ENCODE results near the gene STX7.

The STX7 gene

GRCh38 chr6:132506869-132507808, 5.8 kb downstream of the STX7 start:
- no peak for DNase-seq

DNA sequence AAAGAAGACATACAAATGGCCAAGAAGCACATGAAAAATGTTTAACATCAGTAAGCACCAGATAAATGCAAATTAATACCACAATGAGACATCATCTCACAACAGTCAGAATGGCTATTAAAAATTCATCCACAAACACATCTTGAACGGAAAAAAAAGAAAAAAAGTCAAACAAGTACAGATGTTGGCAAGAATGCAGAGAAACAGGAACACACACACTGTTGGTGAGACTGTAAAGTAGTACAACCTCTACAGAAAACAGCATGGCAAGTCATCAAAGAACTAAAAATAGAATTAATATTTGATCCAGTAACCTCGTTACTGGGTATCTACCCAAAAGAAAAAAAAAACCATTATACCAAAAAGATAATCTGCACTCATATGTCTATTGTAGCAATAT, 6.5 kb downstream of the STX7 start:
- DNase-seq, result no peak

GRCh38 chr6:132505158-132505557, 7.8 kb downstream of the STX7 start:
- DNase-seq, result no peak

- no peak for DNase-seq
These were observed 8.2 kb downstream of the STX7 start for GRCh38 chr6:132504757-132505156.

DNA sequence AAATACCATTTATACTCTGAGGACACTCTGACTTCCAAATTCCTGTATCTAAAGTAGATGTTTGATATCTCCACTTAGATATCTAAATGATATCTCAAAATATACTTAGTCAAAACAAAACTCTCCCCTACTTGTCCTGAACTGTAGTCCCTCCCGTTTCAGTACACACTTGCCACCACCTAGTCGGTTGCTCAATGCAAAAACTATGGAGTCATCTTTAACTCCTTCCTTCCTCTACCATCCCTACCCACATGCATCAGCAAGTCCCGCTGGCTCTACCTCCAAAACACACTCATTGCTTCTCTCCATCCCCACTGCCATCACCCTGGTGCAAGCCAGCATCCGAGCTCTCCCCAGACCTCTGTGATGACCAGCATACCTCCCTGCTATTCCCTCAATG, 13.2 kb downstream of the STX7 start:
- peak in 3 of 4 experiments; percentile 41 to 57 (median 55) for DNase-seq

DNA sequence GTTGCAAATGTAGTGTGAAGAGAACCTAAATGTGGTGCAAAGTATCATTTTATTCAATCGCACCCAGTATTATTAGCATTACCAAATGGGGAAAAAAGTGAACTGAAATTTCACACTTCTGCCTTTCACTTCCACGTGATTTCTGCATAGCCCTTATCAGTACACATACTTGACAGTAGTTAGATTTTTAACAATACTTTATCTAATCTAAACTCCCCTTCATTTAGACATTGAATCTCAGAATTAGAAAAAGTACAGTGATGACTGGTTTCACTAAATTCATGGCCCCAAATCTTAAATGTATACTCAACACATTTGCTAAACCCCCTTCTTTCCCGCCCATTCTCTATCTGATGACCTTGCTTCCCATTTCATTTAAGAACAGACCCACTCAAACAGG, 14.3 kb downstream of the STX7 start:
- peak in 2 of 4 experiments; percentile 31 to 56 for DNase-seq

GRCh38 chr6:132496519-132497180, 16.3 kb downstream of the STX7 start:
- DNase-seq, result peak in 1 of 4 experiments; percentile 32

GRCh38 chr6:132495604-132496079, 17.3 kb downstream of the STX7 start:
- no peak for DNase-seq

- no peak for DNase-seq
These were observed 18.0 kb downstream of the STX7 start for GRCh38 chr6:132494954-132495353.

- DNase-seq, result no peak
These were observed 21.0 kb downstream of the STX7 start for GRCh38 chr6:132491881-132492280.

- DNase-seq, result peak; percentile 79 to 90 (median 83)
These were observed 21.6 kb downstream of the STX7 start for GRCh38 chr6:132491303-132491702.

DNA sequence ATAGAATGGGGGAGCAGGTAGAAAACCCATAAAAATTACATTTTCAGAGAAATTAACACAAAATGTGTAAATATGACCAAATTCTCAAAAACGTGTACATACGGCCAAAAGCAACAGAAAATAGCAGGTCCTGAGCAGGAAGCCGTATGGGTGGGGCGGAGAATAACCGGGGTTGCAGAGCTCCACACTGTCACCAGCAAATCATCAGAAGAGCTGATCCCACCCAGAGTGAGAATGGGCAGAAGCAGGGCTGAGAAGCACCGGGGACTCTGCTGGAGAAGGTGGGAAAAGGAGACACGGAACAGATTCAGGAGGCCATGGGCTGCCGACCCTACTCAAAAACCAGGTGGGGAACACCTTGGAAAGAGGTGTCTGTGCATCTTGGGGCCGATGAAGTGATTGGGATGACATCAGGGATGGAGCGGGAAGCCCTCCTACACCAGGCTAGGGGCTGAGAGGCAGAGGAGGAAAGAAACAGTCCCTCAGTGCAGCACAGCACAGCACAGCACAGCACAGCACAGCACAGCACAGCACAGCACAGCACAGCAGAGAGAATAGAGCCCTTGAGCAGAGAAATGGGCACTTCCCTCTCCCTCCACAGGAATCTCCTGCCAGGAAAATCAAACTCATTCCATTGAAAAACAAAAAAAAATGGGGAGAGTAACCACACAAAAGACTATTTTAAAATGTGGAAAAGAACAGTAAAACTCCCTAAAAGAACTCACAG, 22.3 kb downstream of the STX7 start:
- DNase-seq, result peak in 1 of 4 experiments; percentile 9

DNA sequence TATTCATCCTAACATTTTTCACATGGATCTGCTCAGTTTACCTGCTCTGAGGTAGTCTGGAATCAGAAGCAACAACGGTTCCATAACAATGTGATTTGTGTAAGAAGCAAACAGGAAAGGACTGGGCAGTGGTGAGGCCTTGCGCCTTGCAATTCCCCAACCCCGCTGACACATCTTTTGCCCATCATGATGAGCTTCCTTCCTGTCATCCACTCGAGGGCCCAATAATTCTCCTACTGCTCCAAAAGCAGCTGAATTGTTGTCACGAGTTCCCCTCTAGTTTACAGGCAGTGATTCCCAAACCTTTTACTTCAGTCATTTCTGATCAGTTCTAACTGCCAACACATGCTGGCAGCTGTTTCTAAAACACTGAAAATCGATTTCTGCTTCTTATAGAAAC, 22.9 kb downstream of the STX7 start:
- peak; percentile 85 to 94 (median 90) for DNase-seq

DNA sequence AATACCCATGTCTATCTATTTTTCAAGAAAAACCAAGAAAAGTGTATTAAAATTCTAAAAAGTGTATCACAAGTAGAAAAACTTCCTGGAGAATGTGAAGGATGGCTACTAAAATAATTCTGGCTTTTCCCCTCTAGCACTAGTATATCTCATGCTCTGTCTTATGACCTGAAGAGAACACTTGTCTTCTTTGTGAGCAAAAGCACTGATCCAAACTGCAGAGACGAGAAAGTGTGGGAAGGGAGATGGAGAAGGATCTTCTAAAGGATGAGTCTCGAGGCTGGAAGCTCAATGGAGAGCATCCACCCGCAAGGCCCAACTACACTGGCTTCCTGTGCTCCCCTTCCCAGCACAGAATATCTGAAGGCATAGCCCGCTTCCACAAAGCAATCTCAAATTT, 23.5 kb downstream of the STX7 start:
- no peak for DNase-seq

DNA sequence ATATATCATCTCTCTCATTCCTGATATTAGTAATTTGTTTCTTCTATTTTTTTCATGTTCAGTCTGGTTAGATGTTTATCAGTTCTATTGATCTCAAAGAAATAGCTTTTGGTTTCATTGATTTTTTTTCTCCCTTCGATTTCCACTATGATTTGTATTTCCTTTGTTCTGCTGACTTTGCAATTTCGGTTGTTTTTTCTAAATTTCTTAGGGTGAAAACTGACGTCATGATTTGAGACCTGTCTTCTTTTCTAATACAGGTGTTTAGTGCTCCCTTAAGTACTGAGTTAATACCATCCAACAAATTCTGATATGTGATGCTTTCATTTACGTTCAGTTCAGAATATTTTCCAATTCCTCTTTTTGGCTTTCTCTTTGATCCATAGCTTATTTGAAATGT, 25.2 kb downstream of the STX7 start:
- no peak for DNase-seq

GRCh38 chr6:132484680-132485018, 28.3 kb downstream of the STX7 start:
- DNase-seq, result no peak

DNA sequence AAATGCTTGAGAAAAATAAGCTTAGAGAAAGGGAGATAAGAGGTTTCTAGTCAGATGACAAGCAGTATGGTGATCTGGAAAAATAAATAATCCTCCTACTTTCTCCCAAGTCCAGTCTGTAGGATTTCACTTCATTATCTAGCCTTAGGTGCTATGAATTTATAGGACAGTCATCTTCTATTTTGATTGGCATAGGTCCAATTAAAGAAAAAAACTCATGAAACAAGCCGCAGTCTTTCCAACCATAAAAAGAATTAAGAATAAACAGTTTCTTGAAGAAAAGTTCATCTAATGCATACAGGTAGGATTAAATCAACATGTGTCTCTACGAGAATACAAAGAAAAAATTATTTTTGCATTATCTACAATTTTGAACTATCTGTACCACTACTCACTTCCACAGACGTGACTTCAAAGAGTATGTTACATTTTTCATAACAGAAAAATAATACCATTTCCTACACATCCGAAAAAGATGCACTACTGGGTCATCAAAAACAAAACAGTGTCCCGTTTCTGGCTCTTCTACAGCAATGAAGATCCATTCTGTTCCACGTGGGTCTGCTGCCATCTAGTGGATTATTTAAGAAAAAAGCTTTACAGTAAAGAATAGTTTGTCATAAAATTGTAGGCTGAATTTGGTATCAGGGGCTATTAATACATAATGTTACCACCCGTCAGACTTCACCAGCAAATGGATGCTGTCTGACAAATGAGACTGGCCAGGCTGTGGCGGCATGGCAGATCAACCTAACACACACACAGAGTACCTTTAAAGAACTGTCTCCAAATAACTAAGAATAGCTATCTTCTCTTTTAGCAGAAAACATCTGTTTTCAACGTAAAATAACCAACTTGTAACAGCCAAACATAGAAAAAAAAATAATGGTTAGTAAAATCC, 28.9 kb downstream of the STX7 start:
- DNase-seq, result peak; percentile 60 to 83 (median 71)

GRCh38 chr6:132482581-132482980, 30.3 kb downstream of the STX7 start:
- DNase-seq, result no peak

GRCh38 chr6:132481189-132481588, 31.7 kb downstream of the STX7 start:
- no peak for DNase-seq

GRCh38 chr6:132479131-132479530, 33.8 kb downstream of the STX7 start:
- DNase-seq, result no peak

DNA sequence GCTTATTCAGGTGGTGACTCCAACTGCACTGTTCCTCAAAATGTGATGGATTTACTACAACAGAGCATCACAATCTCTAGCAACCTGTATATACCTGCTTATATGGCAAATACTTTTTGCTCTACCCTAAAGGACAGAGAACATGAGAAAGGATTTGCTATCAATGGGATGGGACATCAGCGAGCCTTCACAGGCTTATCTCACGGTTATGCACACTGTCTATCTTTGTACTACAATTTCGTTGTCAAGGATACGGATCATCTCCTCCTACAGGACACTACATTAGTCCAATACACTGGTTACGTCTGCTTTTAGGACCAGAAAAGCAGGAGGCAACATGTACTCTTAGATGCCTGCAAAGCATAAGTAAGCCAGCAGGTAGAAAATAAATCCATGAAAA, 34.2 kb downstream of the STX7 start:
- DNase-seq, result no peak

DNA sequence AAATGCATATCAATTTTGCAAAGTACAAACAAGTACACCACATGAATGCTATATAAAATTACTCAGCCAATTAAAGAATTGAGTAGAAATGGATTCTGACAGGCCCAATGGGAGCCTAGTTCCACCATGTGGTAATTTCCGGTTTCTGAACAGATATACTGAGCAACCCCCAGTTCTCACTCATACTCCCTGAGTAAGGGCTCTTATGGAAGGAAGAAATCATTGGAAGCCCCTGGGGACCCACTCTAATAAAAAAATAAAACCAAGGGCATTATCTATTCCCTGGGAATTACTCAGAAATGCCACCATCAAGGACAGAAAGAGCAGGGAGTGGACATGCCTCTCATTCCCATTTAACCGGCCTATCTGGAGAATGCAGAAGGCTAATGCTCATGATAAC, 34.6 kb downstream of the STX7 start:
- no peak for DNase-seq

All from suppressor macrophage (primary cell).